Stimulated activated CD4-positive, alpha-beta T cell treated with anti-CD3 and anti-CD28 coated beads, Interleukin-1b, Interleukin-23, amount 100 ng/mL, for 24 hours (primary cell): ENCODE results near the gene JDP2.

Source experiments
- DNase-seq, 4 experiments: peaks; one replicate each; pipeline ENCODE4 v3.0.0-alpha.2; 2020; ENCODE audit warnings: low read depth in 4 of 4, low spot score in 1 of 4

The JDP2 gene

GRCh38 chr14:75479770-75480600 is 52.2 kb downstream of the JDP2 start:
- no peak for DNase-seq

- no peak for DNase-seq
Measured at GRCh38 chr14:75482366-75482765, 54.5 kb downstream of the JDP2 start.

- DNase-seq, result no peak
Measured at GRCh38 chr14:75484711-75485429, 57.0 kb downstream of the JDP2 start.

- no peak for DNase-seq
Measured at GRCh38 chr14:75486318-75486717, 58.5 kb downstream of the JDP2 start.

GRCh38 chr14:75487155-75487671 is 59.4 kb downstream of the JDP2 start:
- no peak for DNase-seq

- no peak for DNase-seq
Measured at GRCh38 chr14:75489480-75489837, 61.6 kb downstream of the JDP2 start.

- DNase-seq, result no peak
Measured at GRCh38 chr14:75491376-75491978, 63.7 kb downstream of the JDP2 start.

GRCh38 chr14:75492832-75493591 is 65.2 kb downstream of the JDP2 start:
- DNase-seq, result no peak

- DNase-seq, result no peak
Measured at GRCh38 chr14:75493592-75494087, 65.8 kb downstream of the JDP2 start.

GRCh38 chr14:75494896-75495295 is 67.1 kb downstream of the JDP2 start:
- DNase-seq, result no peak

- DNase-seq, result no peak
Measured at GRCh38 chr14:75495399-75495798, 67.6 kb downstream of the JDP2 start.

GRCh38 chr14:75495882-75496281 is 68.1 kb downstream of the JDP2 start:
- DNase-seq, result no peak

GRCh38 chr14:75496755-75497154 is 68.9 kb downstream of the JDP2 start:
- no peak for DNase-seq

GRCh38 chr14:75497191-75497590 is 69.4 kb downstream of the JDP2 start:
- DNase-seq, result no peak

- no peak for DNase-seq
Measured at GRCh38 chr14:75497701-75498100, 69.9 kb downstream of the JDP2 start.

GRCh38 chr14:75499084-75499875 is 71.5 kb downstream of the JDP2 start:
- DNase-seq, result no peak

- DNase-seq, result no peak
Measured at GRCh38 chr14:75501080-75501479, 73.3 kb downstream of the JDP2 start.

GRCh38 chr14:75504411-75504810 is 76.6 kb downstream of the JDP2 start:
- no peak for DNase-seq

- DNase-seq, result no peak
Measured at GRCh38 chr14:75506930-75507329, 79.1 kb downstream of the JDP2 start.

GRCh38 chr14:75510547-75510946 is 82.7 kb downstream of the JDP2 start:
- DNase-seq, result no peak
